HepG2 (cell line): Measurements from ENCODE around the gene CDC42SE2.

ENCODE experiments used
- MTA1 ChIP-seq: sonication (generic); formaldehyde crosslinking; IDR thresholded peaks from 2 replicates; pipeline ENCODE4 v1.4.0; 2020; ENCODE audit warnings: missing genetic modification reagents, mild to moderate bottlenecking, borderline replicate concordance
- NCOR1 ChIP-seq: fragments of 200-600 bp; sonication (generic); IDR thresholded peaks from 2 replicates; pipeline ENCODE4 v1.7.0; 2017; ENCODE audit warnings: antibody characterized with exemption, low read length, borderline replicate concordance
- RBM22 ChIP-seq: fragments of 200-400 bp; formaldehyde crosslinking; optimal IDR thresholded peaks from 2 replicates; pipeline ENCODE3; 2017; ENCODE audit warnings: mild to moderate bottlenecking, low read length, moderate library complexity
- ZNF496 ChIP-seq: sonication (generic); formaldehyde crosslinking; IDR thresholded peaks from 2 replicates; pipeline ENCODE4 v1.8.1; 2023; ENCODE audit warnings: mild to moderate bottlenecking, moderate library complexity, missing genetic modification reagents; ENCODE audit not compliant: insufficient replicate concordance

DNA sequence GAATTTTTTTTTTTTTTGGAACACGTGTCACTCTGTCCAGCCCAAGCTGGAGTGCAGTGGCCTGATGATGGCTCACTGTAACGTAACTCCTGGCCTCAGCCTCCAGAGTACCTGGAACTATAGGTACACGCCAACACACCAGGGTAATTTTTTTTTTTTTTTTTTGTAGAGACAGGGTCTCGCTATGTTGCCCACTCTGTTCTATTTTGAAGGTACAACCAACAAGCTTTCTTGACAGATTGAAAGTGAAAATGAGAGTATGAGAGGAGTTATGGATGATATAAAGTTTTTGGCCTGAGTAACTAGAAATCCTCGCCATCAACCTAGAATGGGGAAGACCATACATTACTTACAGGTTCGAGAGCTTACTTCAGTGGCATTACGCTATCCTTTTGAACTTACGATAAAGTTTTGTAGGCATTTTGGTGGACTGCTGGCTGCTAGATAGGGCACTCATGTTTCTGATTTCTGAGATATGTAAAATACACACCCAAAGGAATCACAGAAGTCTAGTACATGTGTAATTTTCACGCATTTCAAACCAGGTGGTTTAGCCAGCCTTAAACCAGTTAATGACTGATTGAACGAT, 806 bp upstream of the CDC42SE2 start:
- TF ChIP-seq ZNF496 (CRISPR knock-in tag): no peak
- TF ChIP-seq RBM22: no peak
- no peak for TF ChIP-seq NCOR1
- TF ChIP-seq MTA1 (CRISPR knock-in tag): no peak
